Measurements from ENCODE around the gene MAG.
"Not testable (repeated sequence)": the region's sequence is repeated elsewhere in the genome, so short reads cannot be mapped to it uniquely, and the experiment has no call there.

MAG gene

DNA sequence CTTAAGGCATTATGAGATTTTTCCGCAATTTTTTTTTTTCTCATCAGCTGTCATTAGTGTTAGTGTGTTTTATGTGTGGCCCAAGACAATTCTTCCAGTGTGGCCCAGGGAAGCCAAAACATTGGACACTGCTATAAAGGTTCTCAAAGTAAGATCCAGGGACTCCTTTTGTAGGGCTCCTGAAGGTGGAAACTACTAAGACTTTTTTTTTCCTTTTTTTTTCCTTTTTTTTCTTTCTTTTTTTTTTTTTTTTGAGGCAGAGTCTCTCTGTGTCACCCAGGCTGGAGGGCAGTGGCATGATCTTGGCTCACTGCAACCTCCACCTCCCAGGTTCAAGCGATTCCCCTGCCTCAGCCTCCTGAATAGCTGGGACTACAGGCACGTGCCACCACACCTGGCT is 6.5 kb upstream of the MAG start:
- not testable (repeated sequence) for H3K9me3 Mint-ChIP-seq; DNase-seq; H3K4me3 Mint-ChIP-seq; H3K4me1 Mint-ChIP-seq; H3K27ac Mint-ChIP-seq; H3K36me3 Mint-ChIP-seq (ENCODE audit: low read depth); ATAC-seq
- peaks cover 24% of the 10 kb centered on the region for H3K27me3 Mint-ChIP-seq

DNA sequence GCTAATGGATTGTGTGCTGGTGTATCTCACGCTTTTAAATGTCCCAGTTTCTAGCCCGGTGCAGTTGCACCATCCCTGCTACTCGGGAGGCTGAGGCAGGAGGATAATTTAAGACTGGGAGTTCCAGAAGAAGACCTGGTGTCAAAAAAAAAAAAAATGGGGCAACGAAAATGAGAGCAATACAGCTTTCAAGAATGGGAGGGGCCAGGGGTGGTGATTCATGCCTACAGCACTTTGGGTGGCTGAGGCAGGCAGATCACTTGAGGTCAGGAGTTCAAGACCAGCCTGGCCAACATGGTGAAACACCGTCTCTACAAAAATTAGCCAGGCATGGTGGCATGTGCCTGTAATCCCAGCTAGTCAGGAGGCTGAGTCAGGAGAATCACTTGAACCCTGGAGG is 5.9 kb upstream of the MAG start:
- DNase-seq; H3K27ac Mint-ChIP-seq; H3K4me3 Mint-ChIP-seq; H3K9me3 Mint-ChIP-seq; H3K36me3 Mint-ChIP-seq (ENCODE audit: low read depth); ATAC-seq; H3K4me1 Mint-ChIP-seq: not testable (repeated sequence)
- H3K27me3 Mint-ChIP-seq: peaks cover 24% of the 10 kb centered on the region

DNA sequence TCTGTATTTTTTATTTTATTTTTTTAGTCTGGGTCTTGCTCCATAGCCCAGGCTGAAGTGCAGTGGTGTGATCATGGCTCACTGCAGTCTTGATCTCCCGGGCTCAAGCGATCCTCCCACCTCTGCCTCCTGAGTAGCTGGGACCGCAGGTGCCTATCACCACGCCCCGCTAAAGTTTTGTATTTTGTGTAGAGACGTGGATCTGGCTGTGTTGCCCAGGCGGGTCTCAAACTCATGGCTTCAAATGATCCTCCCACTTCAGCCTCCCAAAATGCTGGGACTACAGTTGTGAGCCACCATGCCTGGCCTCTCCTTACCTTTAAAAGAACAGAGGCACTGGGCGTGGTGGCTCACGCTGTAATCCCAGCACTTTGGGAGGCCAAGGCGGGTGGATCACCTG is 4.2 kb upstream of the MAG start:
- Mint-ChIP-seq H3K4me1 (no peaks in the 10 kb centered on the region), H3K27me3 (peaks cover 17% of the 10 kb centered on the region), H3K36me3 (ENCODE audit: low read depth) (no peaks in the 10 kb centered on the region), H3K9me3 (no peaks in the 10 kb centered on the region), H3K27ac (no peak overlapping the region), H3K4me3 (no peak overlapping the region)
- ATAC-seq: no peak
- no peak for DNase-seq

DNA sequence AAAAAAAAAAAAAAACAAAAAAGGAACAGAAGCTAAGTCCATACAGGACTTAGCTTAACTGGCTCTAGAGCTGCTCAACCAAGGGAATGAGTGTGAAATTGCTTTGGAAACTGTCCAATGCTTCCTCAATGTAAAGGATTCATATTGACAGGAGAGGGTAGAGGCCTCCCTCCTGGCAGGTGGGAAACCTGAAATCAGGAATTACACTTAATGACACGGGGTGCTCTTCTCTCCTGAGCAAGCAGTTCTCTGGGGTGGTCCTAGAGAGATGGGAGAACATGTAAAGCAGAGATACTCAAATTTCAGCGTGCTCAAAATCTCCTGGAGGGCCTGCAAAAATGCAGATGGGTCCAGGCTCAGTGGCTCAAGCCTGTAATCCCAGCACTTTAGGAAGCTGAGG is 3.6 kb upstream of the MAG start:
- no peak for DNase-seq
- Mint-ChIP-seq H3K36me3 (ENCODE audit: low read depth) (no peaks in the 10 kb centered on the region), H3K27ac (no peak overlapping the region), H3K4me1 (no peaks in the 10 kb centered on the region), H3K27me3 (peaks cover 11% of the 10 kb centered on the region), H3K4me3 (no peak overlapping the region), H3K9me3 (no peaks in the 10 kb centered on the region)
- ATAC-seq: no peak

DNA sequence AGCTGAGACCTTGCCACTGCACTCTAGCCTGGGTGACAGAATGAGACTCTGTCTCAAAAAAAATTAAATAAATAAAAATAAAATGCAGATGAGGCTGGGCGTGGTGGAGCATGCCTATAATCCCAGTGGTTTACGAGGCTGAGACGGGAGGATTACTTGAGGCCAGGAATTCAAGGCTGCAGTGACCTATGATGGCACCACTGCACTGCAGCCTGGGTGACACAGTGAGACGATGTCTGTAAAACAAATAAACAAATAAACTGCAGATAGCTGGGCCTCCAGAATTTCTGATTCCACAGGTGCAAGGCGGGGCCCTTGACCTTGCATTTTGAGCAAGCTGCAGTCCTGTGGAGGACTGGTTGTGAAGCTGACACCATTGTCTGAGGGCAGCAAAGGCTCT is 3.1 kb upstream of the MAG start:
- no peaks in the 10 kb centered on the region for H3K36me3 Mint-ChIP-seq (ENCODE audit: low read depth)

DNA sequence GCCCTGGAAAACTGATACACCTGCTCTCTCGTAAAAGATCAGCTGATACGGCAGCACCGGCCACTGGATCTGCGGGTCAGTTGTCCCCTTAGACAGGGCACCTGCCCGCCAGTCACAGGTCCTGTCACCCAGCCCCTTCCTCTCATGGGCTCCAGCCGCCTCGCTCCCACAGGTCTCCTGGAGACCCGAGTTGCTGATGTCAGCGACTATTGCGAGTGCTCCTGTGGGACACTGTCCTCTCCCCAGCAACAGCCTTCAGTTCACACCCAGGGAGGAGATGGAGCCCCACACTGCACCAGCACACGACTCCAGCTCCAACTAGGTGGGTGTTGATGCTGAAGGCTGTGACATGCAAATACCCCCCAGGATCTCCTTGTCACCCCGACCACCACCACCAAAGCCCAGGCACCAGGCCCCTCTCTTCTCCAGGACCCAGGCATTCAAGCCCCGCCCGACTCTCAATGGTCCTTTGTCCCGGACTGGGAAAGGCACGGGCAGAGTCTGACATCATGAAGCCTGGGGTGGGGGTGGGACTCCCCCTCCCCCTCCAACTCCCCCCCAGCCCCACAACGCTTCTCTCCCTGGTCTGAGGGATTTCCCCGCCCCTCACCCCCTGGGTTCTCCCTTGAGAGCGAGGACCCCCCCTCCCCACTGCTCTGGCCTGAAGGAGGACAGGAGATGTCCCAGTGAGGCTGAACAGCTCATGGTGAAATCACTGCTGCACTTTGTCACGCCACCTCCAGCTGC is 1.4 kb upstream of the MAG start:
- Mint-ChIP-seq H3K4me1 (no peaks in the 10 kb centered on the region), H3K9me3 (no peaks in the 10 kb centered on the region), H3K27me3 (no peaks in the 10 kb centered on the region), H3K4me3 (no peak overlapping the region), H3K36me3 (ENCODE audit: low read depth) (no peaks in the 10 kb centered on the region), H3K27ac (no peak overlapping the region)
- DNase-seq: no peak
- no peak for ATAC-seq

More for the DNA sequence above, 3.1 kb upstream of the MAG start:
- Mint-ChIP-seq H3K4me1 (no peaks in the 10 kb centered on the region), H3K27ac (no peak overlapping the region), H3K9me3 (no peaks in the 10 kb centered on the region), H3K4me3 (no peak overlapping the region), H3K27me3 (peaks cover 9% of the 10 kb centered on the region)
- DNase-seq (no peak), ATAC-seq (no peak)

DNA sequence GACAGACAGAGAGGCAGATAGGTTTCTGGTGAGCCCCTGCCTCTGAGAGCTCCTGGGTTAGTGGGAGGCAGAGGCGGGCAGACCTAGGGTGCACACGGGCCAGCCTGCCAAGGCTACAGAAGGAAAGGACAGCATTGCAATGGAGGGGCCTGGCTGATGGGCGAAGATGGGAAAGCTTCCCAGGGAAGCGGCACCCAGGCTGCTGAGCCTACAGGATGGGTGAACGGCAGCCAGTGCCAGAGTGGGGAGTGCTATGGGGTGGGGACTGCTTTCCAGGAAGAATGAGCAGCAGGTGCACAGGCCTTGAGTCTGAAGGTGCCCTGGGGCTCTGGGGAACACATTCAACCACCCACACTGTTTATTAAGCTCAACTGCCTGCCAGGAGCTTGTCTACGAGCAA is 702 bp upstream of the MAG start:
- H3K4me1 Mint-ChIP-seq: no peaks in the 10 kb centered on the region
- H3K36me3 Mint-ChIP-seq (ENCODE audit: low read depth): no peaks in the 10 kb centered on the region
- ATAC-seq: no peak
- H3K4me3 Mint-ChIP-seq: no peak overlapping the region
- no peaks in the 10 kb centered on the region for H3K9me3 Mint-ChIP-seq
- no peaks in the 10 kb centered on the region for H3K27me3 Mint-ChIP-seq
- no peak for DNase-seq
- H3K27ac Mint-ChIP-seq: no peak overlapping the region

DNA sequence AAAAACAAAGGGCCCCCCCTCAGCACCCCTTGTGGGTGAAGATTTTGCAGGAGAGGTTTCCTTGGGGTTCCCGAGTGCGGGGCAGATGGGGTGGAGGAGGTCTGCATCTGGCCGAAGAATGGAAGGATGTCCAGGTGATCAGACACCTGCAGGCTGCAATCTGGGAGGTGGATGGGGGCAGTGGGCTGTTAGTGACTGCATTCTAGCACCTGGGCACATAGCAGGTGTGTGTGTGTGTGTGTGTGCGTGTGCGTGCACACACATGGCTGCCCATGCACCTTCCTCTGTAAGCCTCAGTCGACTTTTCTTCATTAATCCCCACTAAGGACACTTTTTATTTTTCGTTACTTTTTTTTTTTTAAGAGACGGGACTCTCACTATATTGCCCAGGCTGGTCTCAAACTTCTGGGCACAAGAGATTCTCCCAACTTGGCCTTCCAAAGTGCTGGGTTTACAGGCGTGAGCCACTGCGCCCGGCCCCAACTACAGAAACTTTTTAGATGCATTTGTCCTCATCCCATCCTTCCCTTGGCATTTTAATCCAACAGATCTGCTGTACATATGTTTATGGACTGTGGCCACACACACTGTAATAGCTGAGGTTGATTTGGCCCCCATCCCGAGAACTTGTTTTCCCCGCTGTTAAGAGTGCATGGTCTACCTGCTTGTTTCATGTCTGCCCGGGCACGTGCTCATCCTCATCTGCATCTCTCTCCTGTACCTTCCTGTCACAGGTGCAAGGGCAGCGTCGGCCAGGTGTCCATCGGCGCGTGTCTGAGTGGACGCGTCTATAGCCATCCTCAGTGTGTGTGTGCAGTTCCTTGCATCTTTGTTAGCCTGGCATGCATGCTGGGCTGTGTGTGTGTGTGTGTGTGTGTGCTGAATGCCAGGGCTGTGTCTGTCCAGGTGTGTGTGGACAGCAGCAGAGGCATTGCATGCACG is 731 bp downstream of the MAG start:
- no peaks in the 10 kb centered on the region for H3K27me3 Mint-ChIP-seq
- no peaks in the 10 kb centered on the region for H3K4me1 Mint-ChIP-seq
- ATAC-seq (no peak), DNase-seq (no peak)
- H3K27ac Mint-ChIP-seq: no peak overlapping the region
- H3K9me3 Mint-ChIP-seq: no peaks in the 10 kb centered on the region
- no peaks in the 10 kb centered on the region for H3K36me3 Mint-ChIP-seq (ENCODE audit: low read depth)
- no peak overlapping the region for H3K4me3 Mint-ChIP-seq

DNA sequence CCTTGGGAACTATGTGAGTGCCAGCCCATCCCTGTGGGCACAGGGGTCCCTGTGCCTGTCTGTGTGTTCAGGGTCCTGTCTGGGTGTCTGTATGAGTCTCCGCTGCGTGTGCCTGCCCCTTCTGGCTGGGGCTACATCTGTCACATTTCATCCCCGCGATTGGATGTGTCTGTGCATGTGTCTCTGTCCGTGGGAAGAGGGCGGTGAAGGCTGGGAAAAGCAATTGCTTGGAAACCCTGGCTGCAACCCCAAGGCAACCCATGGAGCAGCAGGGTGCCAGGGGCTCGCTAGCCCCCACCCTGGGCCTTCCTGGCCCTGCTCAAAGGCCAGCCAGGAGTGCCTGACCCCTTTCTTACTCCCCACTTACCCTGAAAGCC is 1.4 kb downstream of the MAG start:
- no peaks in the 10 kb centered on the region for H3K27me3 Mint-ChIP-seq
- no peaks in the 10 kb centered on the region for H3K36me3 Mint-ChIP-seq (ENCODE audit: low read depth)
- DNase-seq (no peak), ATAC-seq (no peak)
- H3K27ac Mint-ChIP-seq: no peak overlapping the region
- no peak overlapping the region for H3K4me3 Mint-ChIP-seq
- H3K9me3 Mint-ChIP-seq: no peaks in the 10 kb centered on the region
- no peaks in the 10 kb centered on the region for H3K4me1 Mint-ChIP-seq

DNA sequence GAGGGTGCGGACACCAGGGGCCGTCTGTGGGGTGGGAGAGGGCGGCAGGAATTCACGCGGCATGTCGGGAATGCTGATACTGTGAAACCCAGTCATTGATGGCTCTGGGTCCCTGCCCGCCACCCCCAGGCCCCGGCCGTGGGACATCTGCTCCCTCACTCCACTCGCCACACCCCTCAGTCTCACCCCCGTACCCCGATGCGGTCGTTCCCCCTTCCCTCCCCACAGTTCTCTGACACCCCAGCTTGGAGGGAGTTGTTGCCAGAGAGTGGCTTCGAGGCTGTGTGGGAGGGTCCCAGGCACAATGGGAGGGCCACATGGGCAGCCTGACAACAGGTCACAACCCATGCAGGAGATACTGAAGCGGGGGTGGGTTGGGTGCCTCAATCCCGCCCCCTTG is 1.8 kb downstream of the MAG start:
- no peak overlapping the region for H3K4me3 Mint-ChIP-seq
- no peaks in the 10 kb centered on the region for H3K36me3 Mint-ChIP-seq (ENCODE audit: low read depth)
- H3K27ac Mint-ChIP-seq: no peak overlapping the region
- H3K4me1 Mint-ChIP-seq: no peaks in the 10 kb centered on the region
- ATAC-seq (no peak), DNase-seq (no peak)
- no peaks in the 10 kb centered on the region for H3K27me3 Mint-ChIP-seq
- H3K9me3 Mint-ChIP-seq: no peaks in the 10 kb centered on the region

DNA sequence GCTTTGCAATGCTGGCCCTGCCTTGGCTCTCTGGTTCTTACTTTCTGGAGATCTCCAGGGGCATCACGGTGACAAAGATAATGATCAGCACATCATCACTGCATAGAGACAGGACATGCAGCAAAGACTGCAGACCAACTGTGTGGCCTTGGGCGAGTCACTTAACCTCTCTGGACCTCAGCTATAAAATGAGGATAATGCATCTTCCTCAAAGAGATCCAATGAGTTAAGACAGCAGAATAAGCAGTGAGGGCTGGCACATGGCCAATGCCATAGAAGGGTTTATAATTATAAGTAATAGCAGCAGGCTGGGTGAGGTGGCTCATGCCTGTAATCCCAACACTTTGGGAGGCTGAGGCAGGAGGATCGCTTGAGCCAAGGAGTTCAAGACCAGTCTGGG is 2.4 kb downstream of the MAG start:
- no peaks in the 10 kb centered on the region for H3K9me3 Mint-ChIP-seq
- H3K4me1 Mint-ChIP-seq: no peaks in the 10 kb centered on the region
- ATAC-seq (no peak), DNase-seq (no peak)
- no peak overlapping the region for H3K4me3 Mint-ChIP-seq
- H3K27ac Mint-ChIP-seq: no peak overlapping the region
- no peaks in the 10 kb centered on the region for H3K36me3 Mint-ChIP-seq (ENCODE audit: low read depth)
- no peaks in the 10 kb centered on the region for H3K27me3 Mint-ChIP-seq

DNA sequence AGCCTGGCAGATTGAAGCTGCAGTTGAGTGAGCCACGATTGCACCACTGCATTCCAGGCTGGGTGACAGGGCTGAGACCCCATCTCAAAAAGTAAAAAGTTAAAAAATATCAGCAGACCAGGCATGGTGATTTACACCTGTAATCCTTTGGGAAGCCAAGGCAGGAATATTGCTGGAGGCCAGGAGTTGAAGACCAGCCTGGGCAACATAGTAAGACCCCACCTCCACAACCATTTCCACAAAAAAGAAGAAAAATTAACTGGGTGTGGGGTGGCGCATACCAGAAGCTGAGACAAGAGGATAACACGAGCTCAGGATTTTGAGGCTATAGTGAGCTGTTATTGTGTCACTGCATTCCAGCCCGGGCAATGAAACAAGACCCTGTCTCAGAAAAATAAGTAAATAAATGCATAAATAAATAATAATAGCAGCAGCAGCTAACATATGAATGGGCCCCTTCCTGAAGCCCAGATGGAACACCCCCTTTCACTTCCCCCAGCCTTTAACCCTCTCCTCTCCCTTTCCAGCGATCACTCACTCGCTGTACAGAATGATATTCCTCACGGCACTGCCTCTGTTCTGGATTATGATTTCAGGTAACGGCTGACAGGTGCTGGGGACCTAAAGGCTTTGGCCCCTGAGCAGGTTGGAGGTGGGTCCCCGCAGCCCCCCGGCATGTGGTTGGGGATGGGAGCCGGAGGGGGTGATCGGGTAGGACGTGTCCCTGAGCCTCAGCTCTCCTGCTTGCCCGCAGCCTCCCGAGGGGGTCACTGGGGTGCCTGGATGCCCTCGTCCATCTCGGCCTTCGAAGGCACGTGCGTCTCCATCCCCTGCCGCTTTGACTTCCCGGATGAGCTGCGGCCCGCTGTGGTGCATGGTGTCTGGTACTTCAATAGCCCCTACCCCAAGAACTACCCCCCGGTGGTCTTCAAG is 3.2 kb downstream of the MAG start:
- no peak overlapping the region for H3K27ac Mint-ChIP-seq
- H3K4me3 Mint-ChIP-seq: no peak overlapping the region
- no peaks in the 10 kb centered on the region for H3K4me1 Mint-ChIP-seq
- H3K9me3 Mint-ChIP-seq: no peaks in the 10 kb centered on the region
- DNase-seq: no peak
- no peaks in the 10 kb centered on the region for H3K36me3 Mint-ChIP-seq (ENCODE audit: low read depth)
- no peaks in the 10 kb centered on the region for H3K27me3 Mint-ChIP-seq
- ATAC-seq: no peak

DNA sequence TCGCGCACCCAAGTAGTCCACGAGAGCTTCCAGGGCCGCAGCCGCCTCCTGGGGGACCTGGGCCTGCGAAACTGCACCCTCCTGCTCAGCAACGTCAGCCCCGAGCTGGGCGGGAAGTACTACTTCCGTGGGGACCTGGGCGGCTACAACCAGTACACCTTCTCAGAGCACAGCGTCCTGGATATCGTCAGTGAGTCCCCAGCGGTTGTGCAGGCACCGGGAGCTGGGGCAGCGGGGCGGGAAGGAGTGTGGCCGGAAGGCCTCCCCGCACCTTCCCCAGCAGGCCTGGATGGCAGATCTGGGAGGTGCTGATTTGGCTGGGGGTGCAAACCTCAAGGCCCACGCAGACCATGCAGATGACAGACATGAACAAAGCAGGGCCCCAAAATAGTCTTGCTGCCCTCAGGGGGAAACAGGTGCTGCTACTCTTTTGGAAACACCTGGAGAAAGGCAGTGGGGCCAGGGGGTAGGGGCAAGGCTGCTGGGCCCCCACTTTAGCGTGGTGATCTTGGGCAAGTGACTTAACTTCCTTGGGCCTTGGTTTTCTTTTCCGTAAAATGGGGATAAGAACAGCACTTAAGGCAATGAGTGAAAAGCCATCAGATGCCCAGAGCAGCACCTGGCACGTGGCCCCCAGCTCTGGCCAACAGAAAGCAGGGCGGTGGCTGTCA is 4.0 kb downstream of the MAG start:
- Mint-ChIP-seq H3K4me3 (no peak overlapping the region), H3K9me3 (no peaks in the 10 kb centered on the region), H3K27ac (no peak overlapping the region), H3K27me3 (no peaks in the 10 kb centered on the region), H3K4me1 (no peaks in the 10 kb centered on the region), H3K36me3 (ENCODE audit: low read depth) (no peaks in the 10 kb centered on the region)
- DNase-seq (peak; percentile 26), ATAC-seq (peak; percentile 34)
